Placental epithelial cell (primary cell): Measurements from ENCODE around the gene ZDHHC22. TPM values are rescaled to one million over a fixed set of nuclear protein-coding genes. Genes with fewer than 3 reads are reported as not detected.

Experiments
- total RNA-seq: library from RNA; depleted of rRNA; stranded (reverse); fragments of >200 nt; gene quantifications from 2 replicates; pipeline ENCODE4 v1.2.3, GENCODE V29; 2012

The ZDHHC22 gene
- not detected in 2 replicates for total RNA-seq

GRCh38 chr14:77141214-77142004 is at the start of gene ZDHHC22:
TSS of gene ZDHHC22 (minus strand) at chr14:77141791. CDS start at chr14:77139738, 2,053 bp downstream.

DNA sequence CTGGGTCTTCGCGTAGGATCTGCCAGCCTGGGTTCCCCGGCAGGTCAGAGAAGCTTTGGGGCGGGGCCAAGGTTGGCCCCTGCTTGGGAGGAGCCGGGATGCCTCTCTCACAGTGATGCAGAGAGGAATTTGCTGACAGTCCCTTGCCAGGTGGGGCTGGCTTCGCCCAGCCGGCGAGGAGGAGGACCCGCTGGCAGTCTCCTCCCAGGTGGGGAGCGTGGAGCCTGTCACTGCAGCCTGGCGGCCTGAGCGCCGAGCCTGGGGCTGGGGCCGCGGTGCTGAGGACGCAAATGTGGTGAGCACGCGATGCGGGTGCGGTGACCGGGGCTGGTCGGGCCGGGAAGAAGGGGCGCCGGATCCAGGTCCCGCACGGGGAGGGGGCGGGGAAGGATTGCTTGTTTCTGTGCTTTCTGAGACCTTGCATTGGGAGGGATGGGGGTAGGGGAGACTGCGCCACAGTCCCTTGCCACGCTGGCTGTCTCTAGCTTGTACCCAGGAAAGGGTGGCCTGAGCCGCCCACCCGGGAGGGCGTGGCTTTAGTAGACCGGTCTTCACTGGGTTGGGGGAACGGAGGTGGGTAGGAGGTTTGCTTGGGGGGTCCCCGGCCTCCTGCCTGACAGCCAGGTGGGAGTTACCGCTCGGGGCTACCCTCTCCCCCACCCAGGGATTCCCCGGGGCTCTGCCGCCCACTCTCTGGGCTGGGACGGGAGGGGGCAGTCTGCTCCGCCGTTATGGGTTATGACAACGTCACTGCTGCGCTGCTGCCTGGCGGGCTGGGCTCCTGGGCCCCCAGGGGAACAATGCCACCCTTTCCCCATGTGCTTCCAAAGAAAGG is 40.2 kb upstream of the ZDHHC22 start, which contains the start of gene TMEM63C:
TMEM63C (plus strand) TSS at position 196 of the 835 bp plus-strand sequence. CDS start 37,016 bp downstream, outside the sequence.

GRCh38 chr14:77097700-77098528 is 43.7 kb downstream of the ZDHHC22 start, which contains the start of gene CIPC:
TSS of gene CIPC (plus strand) at chr14:77098258. CDS start at chr14:77105709, 7,451 bp downstream.

Other genes starting within 250 kb of the ZDHHC22 start
- 24.9 and 27.1 TPM in 2 replicates for gene IRF2BPL, start 113.1 kb downstream of the ZDHHC22 start, total RNA-seq
- 11.8 and 13.0 TPM in 2 replicates for gene CIPC, start 43.5 kb downstream of the ZDHHC22 start, total RNA-seq
- 7.1 and 14.7 TPM in 2 replicates for gene TMEM63C, start 40.0 kb upstream of the ZDHHC22 start, total RNA-seq
- not detected in 2 replicates for gene NGB, start 129.4 kb upstream of the ZDHHC22 start, total RNA-seq
- gene POMT2, start 179.1 kb upstream of the ZDHHC22 start, total RNA-seq = 17.7 and 18.2 TPM in 2 replicates
- gene GSTZ1, start 179.2 kb upstream of the ZDHHC22 start, total RNA-seq = 69.8 and 69.9 TPM in 2 replicates
- gene TMED8, start 235.3 kb upstream of the ZDHHC22 start, total RNA-seq = 7.3 and 8.2 TPM in 2 replicates
- gene SAMD15, start 235.6 kb upstream of the ZDHHC22 start, total RNA-seq = 3.5 and 4.8 TPM in 2 replicates